Skeletal muscle tissue (tissue), 4 donors: ENCODE data around the gene BANK1. TPM values are rescaled to one million over a fixed set of nuclear protein-coding genes. Genes with fewer than 3 reads are reported as not detected.
"Not testable (repeated sequence)": the region's sequence is repeated elsewhere in the genome, so short reads cannot be mapped to it uniquely, and the experiment has no call there.

Experiments used
- H3K27ac ChIP-seq: one replicate; pipeline ENCODE4 v1.7.0; 2013; ENCODE audit warnings: mild to moderate bottlenecking, low read depth, low read length, inconsistent platforms
- H3K27me3 ChIP-seq, 3 donors: one replicate each; pipeline ENCODE4 v1.7.0; 2013; ENCODE audit warnings: low read length in 3 of 3; ENCODE audit not compliant: control insufficient read depth in 3 of 3, insufficient read depth in 3 of 3
- H3K36me3 ChIP-seq, 3 donors: one replicate each; pipeline ENCODE4 v1.7.0; 2013; ENCODE audit warnings: low read length in 3 of 3; ENCODE audit not compliant: control insufficient read depth in 3 of 3, insufficient read depth in 3 of 3
- H3K4me1 ChIP-seq, 3 donors: one replicate each; pipeline ENCODE4 v1.7.0; 2013; ENCODE audit warnings: low read length in 3 of 3, mild to moderate bottlenecking in 3 of 3; ENCODE audit not compliant: control insufficient read depth in 3 of 3, insufficient read depth in 3 of 3
- H3K4me3 ChIP-seq, 3 donors: one replicate each; pipeline ENCODE4 v1.7.0; 2013; ENCODE audit warnings: low read length in 3 of 3
- H3K9ac ChIP-seq, 3 donors: one replicate each; pipeline ENCODE4 v1.7.0; 2013; ENCODE audit warnings: low read length in 3 of 3, mild to moderate bottlenecking in 3 of 3, moderate library complexity in 2 of 3, low read depth in 1 of 3
- H3K9me3 ChIP-seq, 3 donors: one replicate each; pipeline ENCODE4 v1.7.0; 2013; ENCODE audit warnings: low read length in 3 of 3; ENCODE audit not compliant: control insufficient read depth in 3 of 3
- total RNA-seq: library from RNA; depleted of rRNA; stranded (reverse); fragments of >200 nt; gene quantifications from one replicate; pipeline ENCODE4 v1.2.3, GENCODE V29; 2014
- donor health status: Osteomylitis.

The BANK1 gene
- total RNA-seq, 1 donor from 2014 or later = 0.52 TPM

DNA sequence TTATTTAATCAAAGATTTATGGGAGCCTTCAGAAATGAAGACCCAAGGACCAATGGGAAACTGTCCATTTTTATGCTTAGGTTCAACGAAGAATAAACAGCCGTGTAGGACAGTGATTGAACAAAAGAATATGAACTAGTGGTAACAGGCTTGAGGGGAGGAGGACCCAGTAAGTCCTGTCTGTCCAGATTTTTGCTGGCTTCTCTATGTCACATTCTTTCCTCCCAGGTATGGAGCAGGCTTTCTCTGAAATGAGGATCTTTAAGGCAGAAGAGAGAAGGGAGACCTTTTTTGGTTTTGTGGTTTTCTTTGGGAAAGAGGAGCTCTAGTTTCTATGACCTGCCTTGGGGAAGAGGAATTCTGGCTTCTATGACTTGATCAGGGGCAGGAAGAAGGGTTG is 74.1 kb downstream of the BANK1 start:
- Histone ChIP-seq H3K9ac (no peak overlapping the region), H3K9me3 (no peaks in the 10 kb centered on the region), H3K36me3 (no peaks in the 10 kb centered on the region), H3K27me3 (no peaks in the 10 kb centered on the region), H3K27ac (no peak overlapping the region), H3K4me3 (no peak overlapping the region), H3K4me1 (no peaks in the 10 kb centered on the region)

DNA sequence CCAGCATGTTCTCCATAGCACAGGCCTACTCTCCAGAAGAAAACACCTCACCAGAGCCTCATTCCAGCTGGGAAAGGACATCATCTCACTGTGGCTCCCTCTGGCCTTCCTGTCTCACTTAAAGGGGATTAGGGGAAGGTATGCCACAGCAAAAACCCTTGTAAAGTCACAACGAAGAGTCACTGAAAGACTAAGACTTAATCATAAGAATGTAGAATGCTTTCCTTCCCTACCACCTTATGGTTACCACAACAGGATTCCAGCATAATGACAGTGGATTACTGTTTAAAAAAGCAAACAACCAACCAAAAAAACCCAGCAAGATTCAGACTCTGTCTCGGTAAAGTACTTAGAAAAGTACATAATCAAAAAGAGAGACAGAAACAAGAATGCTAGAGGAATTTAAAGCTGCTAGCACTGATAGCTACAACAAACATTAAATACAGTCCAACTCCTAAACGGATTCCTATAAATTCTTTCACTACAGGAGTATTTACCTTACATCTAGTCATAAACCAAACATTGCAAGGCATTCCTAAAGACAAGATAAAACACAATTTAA is 75.1 kb downstream of the BANK1 start:
- H3K9me3 ChIP-seq = no peaks in the 10 kb centered on the region

DNA sequence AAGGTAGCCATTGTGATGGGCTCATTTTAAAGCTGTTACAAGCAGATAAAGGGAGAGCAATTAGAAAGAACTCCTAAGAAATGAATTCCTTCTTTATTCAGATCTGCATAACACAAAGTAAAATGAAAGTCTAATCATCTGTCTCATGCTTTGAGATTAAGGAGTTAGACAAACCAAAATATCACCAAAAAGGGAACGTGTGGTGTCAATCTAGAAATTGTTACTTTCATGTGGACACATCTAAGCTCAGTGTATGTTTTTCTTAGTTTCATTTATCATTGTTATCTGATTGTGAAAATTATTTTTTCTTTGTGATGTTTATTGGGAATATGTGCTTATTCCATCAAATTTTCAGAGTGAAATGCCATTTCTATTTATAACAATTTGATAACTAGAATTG is 80.3 kb downstream of the BANK1 start:
- Histone ChIP-seq H3K9ac (no peak overlapping the region), H3K36me3 (no peaks in the 10 kb centered on the region), H3K4me3 (no peak overlapping the region), H3K9me3 (no peaks in the 10 kb centered on the region), H3K27me3 (no peaks in the 10 kb centered on the region), H3K4me1 (no peaks in the 10 kb centered on the region), H3K27ac (no peak overlapping the region)

More for the DNA sequence above, 75.1 kb downstream of the BANK1 start:
- H3K27me3 ChIP-seq = no peaks in the 10 kb centered on the region
- no peak overlapping the region for H3K27ac ChIP-seq
- H3K36me3 ChIP-seq = no peaks in the 10 kb centered on the region
- H3K4me3 ChIP-seq = no peak overlapping the region
- H3K4me1 ChIP-seq = no peaks in the 10 kb centered on the region
- no peak overlapping the region for H3K9ac ChIP-seq

DNA sequence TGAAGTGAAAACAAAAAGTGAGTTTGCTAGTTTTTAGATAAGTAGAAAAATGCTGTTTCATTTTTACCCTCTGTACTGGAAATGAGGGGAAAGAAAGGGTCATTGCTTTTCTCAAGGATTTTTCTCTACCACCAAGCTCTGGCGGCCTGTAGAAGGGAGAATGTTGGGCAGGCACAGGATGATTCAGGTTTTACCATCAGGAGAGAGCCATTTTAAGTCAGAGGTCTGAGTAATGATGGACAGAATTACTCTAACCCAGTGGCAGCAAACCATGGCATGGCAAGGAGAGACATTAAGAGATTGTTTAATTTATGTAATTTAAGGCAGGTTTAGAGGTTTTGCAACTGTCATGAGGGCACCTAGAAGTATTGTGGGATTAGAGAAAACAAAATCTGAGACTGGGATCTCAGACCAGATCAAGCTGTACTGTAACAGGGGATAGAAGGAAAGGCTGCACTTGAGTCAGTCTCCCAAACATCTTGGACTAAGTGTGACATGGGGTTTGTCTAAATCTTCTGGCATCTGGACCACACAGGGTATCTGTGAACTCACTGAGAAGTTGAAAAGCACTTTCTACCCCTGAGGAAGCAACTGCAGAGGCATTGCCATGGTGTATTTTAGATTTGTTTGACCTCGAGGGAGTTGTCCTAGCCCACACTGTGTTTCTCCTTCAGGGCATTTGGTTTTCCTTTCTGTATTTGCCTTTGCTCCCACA is 81.6 kb downstream of the BANK1 start:
- Histone ChIP-seq H3K9ac (no peak overlapping the region), H3K4me1 (no peaks in the 10 kb centered on the region), H3K27me3 (no peaks in the 10 kb centered on the region), H3K9me3 (no peaks in the 10 kb centered on the region), H3K36me3 (no peaks in the 10 kb centered on the region), H3K4me3 (no peak overlapping the region), H3K27ac (no peak overlapping the region)

DNA sequence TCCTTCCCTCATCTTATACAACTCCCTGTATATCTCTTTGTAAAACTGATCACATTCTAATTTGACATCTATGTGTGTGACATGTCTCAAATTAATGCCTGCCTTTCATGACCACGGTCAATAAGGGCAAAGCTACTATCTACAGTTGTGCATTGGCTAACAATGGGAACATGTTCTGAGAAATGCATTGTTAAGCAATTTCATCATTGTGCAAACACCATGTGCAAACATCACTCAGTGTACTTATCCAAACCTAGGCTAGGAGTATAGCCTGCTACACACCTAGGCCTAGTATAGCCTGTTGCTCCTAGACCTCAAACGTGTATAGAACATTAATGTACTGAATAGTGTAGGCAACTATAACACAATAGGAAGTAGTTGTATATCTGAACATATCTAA is 95.0 kb downstream of the BANK1 start:
- H3K27me3 ChIP-seq = no peaks in the 10 kb centered on the region
- H3K36me3 ChIP-seq = no peaks in the 10 kb centered on the region
- H3K4me3 ChIP-seq = no peak overlapping the region
- no peaks in the 10 kb centered on the region for H3K9me3 ChIP-seq
- H3K4me1 ChIP-seq = no peaks in the 10 kb centered on the region
- H3K9ac ChIP-seq = no peak overlapping the region
- no peak overlapping the region for H3K27ac ChIP-seq

DNA sequence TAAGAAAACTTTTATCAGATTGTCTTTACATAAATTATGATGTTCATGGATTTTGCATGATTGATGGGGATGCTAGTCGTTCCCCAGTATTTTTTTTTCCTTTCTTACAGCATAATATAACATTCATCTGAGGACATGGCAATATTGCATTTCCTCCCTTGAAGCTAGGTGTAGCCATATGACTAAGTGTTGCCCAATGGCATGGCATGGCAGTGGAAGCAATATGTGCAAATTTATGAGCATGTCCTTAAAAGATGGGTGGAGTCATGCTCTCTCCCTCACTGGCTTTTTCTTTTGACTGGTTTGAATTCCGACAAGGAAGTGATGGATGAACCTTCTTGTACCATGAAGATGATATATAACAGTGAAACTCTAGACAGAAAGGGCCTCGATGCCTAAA is 96.3 kb downstream of the BANK1 start:
- H3K9ac ChIP-seq = no peak overlapping the region
- H3K4me3 ChIP-seq = no peak overlapping the region
- no peak overlapping the region for H3K27ac ChIP-seq
- no peaks in the 10 kb centered on the region for H3K27me3 ChIP-seq
- H3K9me3 ChIP-seq = no peaks in the 10 kb centered on the region
- H3K4me1 ChIP-seq = no peaks in the 10 kb centered on the region
- H3K36me3 ChIP-seq = no peaks in the 10 kb centered on the region

DNA sequence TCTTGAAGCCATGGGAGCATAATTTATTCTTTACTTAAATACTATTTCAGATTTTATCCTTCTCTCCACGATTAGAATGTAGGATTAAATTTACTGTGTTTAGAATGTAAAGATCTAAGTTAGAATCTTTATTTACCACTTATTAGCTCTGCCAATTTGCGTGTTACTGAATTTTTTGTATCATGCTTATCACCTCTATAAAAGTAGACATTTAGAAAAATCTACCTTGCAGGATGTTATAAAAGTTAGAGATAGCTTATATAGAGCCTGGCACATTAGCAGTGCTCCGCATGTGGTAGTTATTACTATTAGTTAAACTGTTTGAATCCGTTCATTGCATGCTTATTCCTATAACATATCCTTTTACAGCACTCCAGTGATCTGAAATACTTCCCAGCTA is 97.9 kb downstream of the BANK1 start:
- no peak overlapping the region for H3K27ac ChIP-seq
- no peaks in the 10 kb centered on the region for H3K36me3 ChIP-seq
- H3K27me3 ChIP-seq = no peaks in the 10 kb centered on the region
- no peak overlapping the region for H3K4me3 ChIP-seq
- no peaks in the 10 kb centered on the region for H3K9me3 ChIP-seq
- no peaks in the 10 kb centered on the region for H3K4me1 ChIP-seq
- no peak overlapping the region for H3K9ac ChIP-seq

DNA sequence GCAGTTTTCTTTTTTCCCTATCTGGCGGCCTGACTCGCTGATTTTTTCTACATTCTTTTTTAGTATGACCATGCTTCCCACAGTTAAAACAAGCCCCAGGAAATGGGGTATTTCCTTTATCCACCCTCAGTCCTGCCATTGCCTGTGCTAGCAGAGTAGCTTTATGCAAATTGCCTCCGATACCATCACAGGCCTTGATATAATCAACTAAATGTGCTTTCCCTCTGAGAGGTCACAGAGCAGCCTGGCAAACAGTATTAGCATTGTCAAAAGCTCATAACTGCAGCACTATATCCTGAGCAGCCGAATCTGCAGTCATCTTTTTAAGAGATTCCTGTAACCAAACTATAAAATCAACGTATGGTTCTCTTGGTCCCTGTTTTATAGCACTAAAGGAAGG is 115.0 kb downstream of the BANK1 start:
- not testable (repeated sequence) for H3K27ac ChIP-seq, H3K27me3 ChIP-seq

DNA sequence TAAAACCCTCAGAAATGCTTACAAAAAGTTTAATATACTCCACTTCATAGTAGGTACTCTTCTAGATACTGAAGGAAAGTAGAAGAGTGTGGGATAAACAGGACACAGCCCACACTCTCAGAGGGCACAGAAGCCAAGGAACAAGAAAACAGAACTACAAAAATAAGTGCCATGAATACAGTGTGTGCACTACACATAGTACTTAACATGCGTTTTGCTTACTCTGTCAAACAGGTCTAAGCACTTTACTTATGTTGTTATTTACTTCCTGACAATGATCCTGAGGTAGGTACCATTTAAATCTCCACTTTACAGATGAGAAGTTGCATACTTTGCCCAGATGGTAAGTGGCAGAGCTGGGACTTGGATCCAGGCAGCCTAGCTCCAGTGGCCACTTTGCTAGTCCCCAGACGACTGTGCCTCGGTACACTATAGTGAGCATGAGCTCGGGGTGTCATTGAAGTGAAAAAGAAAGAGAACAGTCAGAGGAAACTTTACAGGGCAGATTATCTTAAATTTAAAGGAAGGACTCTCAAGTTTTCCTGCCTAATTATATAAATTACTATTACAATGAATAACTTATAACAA is 120.3 kb downstream of the BANK1 start:
- Histone ChIP-seq H3K27me3 (no peaks in the 10 kb centered on the region), H3K9ac (no peak overlapping the region), H3K36me3 (no peaks in the 10 kb centered on the region), H3K4me3 (no peak overlapping the region), H3K9me3 (no peaks in the 10 kb centered on the region), H3K27ac (no peak overlapping the region), H3K4me1 (no peaks in the 10 kb centered on the region)

More for the DNA sequence above, 115.0 kb downstream of the BANK1 start:
- H3K4me1 ChIP-seq, H3K9me3 ChIP-seq, H3K4me3 ChIP-seq, H3K9ac ChIP-seq, H3K36me3 ChIP-seq: not testable (repeated sequence)

DNA sequence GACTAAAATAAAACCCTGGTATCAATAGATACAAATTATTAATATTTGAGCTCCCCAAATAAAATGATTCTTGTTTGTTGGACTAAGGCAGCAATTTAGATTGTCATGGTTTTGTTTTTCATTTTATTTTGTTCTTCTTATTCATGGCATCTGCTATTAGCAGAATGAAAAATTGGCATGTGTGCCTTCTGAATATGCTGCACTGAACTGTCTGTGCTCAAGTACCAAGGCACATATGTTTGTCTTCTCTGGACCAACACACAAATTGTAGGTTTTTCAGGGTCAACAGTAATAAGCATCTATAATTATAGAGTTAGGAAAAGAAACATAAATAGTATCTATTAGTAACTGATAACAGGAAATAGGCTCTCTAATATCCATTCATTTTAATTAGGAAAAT is 121.1 kb downstream of the BANK1 start:
- no peak overlapping the region for H3K4me3 ChIP-seq

More for the DNA sequence above, 121.1 kb downstream of the BANK1 start:
- H3K4me1 ChIP-seq = no peaks in the 10 kb centered on the region
- H3K27ac ChIP-seq = no peak overlapping the region
- no peaks in the 10 kb centered on the region for H3K27me3 ChIP-seq
- no peaks in the 10 kb centered on the region for H3K36me3 ChIP-seq
- no peak overlapping the region for H3K9ac ChIP-seq
- H3K9me3 ChIP-seq = no peaks in the 10 kb centered on the region
